HG03095 (cell line): Measurements from ENCODE around the gene RBM3.

Source experiments
- ATAC-seq: cut with Tn5 transposase; IDR thresholded peaks from one replicate; pipeline ENCODE4 v1.9.1; 2021; ENCODE audit warnings: moderate library complexity; ENCODE audit not compliant: unreplicated experiment

Gene RBM3

GRCh38 chrX:48576108-48576507 is 1.8 kb downstream of the RBM3 start:
- no peak for ATAC-seq

GRCh38 chrX:48578661-48579128 is 4.4 kb downstream of the RBM3 start:
- ATAC-seq: no peak

GRCh38 chrX:48579259-48579658 is 5.0 kb downstream of the RBM3 start:
- no peak for ATAC-seq

GRCh38 chrX:48580662-48581061 is 6.4 kb downstream of the RBM3 start:
- no peak for ATAC-seq

- no peak for ATAC-seq
Observed at GRCh38 chrX:48584698-48585097, 10.4 kb downstream of the RBM3 start.

- ATAC-seq: no peak
Observed at GRCh38 chrX:48589482-48590162, 15.3 kb downstream of the RBM3 start.

- no peak for ATAC-seq
Observed at GRCh38 chrX:48590203-48591103, 16.2 kb downstream of the RBM3 start.

GRCh38 chrX:48591255-48591791 is 17.0 kb downstream of the RBM3 start:
- no peak for ATAC-seq

GRCh38 chrX:48592971-48593370 is 18.7 kb downstream of the RBM3 start:
- no peak for ATAC-seq

- ATAC-seq: no peak
Observed at GRCh38 chrX:48595929-48596328, 21.6 kb downstream of the RBM3 start.

GRCh38 chrX:48597353-48598264 is 23.3 kb downstream of the RBM3 start, which contains the start of gene WDR13:
Gene WDR13, plus strand, starts transcription at chrX:48597492. Its CDS starts 505 bp downstream, at chrX:48597997.
- peak; percentile 65 for ATAC-seq

- no peak for ATAC-seq
Observed at GRCh38 chrX:48598614-48599013, 24.3 kb downstream of the RBM3 start.

GRCh38 chrX:48599341-48599740 is 25.1 kb downstream of the RBM3 start:
- ATAC-seq: no peak

GRCh38 chrX:48600226-48600625 is 25.9 kb downstream of the RBM3 start:
- ATAC-seq: no peak

GRCh38 chrX:48601741-48602394 is 27.6 kb downstream of the RBM3 start:
- ATAC-seq: no peak

- no peak for ATAC-seq
Observed at GRCh38 chrX:48604701-48605100, 30.4 kb downstream of the RBM3 start.

GRCh38 chrX:48606091-48606490 is 31.8 kb downstream of the RBM3 start:
- ATAC-seq: no peak

GRCh38 chrX:48611703-48612102 is 37.4 kb downstream of the RBM3 start:
- no peak for ATAC-seq

GRCh38 chrX:48613502-48614160 is 39.3 kb downstream of the RBM3 start:
- ATAC-seq: no peak

- no peak for ATAC-seq
Observed at GRCh38 chrX:48616576-48616975, 42.3 kb downstream of the RBM3 start.
